Activated CD4-positive, alpha-beta memory T cell treated with anti-CD3 and anti-CD28 coated beads, Interleukin-2, amount 10 ng/mL, durations not matched to agents 7 days and 5 days (primary cell): ENCODE measurements around the gene KCNS1. TPM values are rescaled to one million over a fixed set of nuclear protein-coding genes. Genes with fewer than 3 reads are reported as not detected.

ENCODE experiments used
- CTCF ChIA-PET: fragments of 350-600 bp; sonication (Branson Sonifier 250); formaldehyde crosslinking; loops from one replicate; lab custom pipeline; 2021; ENCODE audit warnings: antibody characterized with exemption, inconsistent platforms; lab: Charles Lee
- POLR2A ChIA-PET: fragments of 350-600 bp; sonication (Branson Sonifier 250); formaldehyde crosslinking; loops from one replicate; lab custom pipeline; 2021; ENCODE audit warnings: antibody characterized with exemption; lab: Charles Lee
- DNase-seq: peaks from one replicate; pipeline ENCODE4 v3.0.0-alpha.2; 2020
- H3K27ac Mint-ChIP-seq: one replicate; pipeline ENCODE4 v1.8.0; 2021; ENCODE audit warnings: mild to moderate bottlenecking, mixed read lengths
- H3K27me3 Mint-ChIP-seq: one replicate; pipeline ENCODE4 v1.8.0; 2021; ENCODE audit warnings: mixed read lengths
- H3K36me3 Mint-ChIP-seq: one replicate; pipeline ENCODE4 v1.8.0; 2021; ENCODE audit warnings: low read depth, mixed read lengths
- H3K4me1 Mint-ChIP-seq: one replicate; pipeline ENCODE4 v1.8.0; 2021; ENCODE audit warnings: mixed read lengths
- H3K4me3 Mint-ChIP-seq: one replicate; pipeline ENCODE4 v1.8.0; 2021; ENCODE audit warnings: mild to moderate bottlenecking, mixed read lengths
- H3K9me3 Mint-ChIP-seq: one replicate; pipeline ENCODE4 v1.8.0; 2021; ENCODE audit warnings: mixed read lengths
- total RNA-seq, 2 experiments: library from RNA; stranded (reverse); gene quantifications; one replicate each; pipeline ENCODE4 v1.2.3, GENCODE V29; 2021

The KCNS1 gene
- total RNA-seq, 2 experiments from 2014 or later, result 0.13 TPM

DNA sequence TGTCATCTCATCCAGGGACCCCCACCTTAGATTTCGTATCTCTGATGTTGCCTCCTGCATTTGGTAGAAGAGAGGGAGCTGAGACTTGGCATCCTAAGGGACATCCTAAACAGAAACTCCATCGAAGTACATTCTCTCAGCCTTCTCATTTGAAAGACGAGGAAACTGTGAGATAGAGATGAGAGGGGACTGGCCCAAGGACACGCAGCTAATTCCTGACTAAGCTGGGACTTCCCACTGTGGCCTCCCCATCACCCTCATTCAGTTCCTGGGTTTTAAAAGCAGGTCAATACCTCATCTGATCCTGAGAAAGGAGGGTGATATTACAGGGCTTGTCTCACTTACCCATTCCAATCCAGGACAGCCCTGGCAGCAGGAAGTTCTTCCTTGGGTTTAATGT, 14.9 kb upstream of the KCNS1 start:
- H3K27ac Mint-ChIP-seq, result no peak overlapping the region
- DNase-seq, result no peak
- H3K4me3 Mint-ChIP-seq, result no peak overlapping the region
- ChIA-PET POLR2A (no interaction called here), CTCF (interaction anchor here (1.4 to 1.5 kb wide), 2 partner anchors 9 to 20 kb away, joined by 4 to 5 read pairs; no protein-coding TSS in a partner anchor)
- no peaks in the 10 kb centered on the region for H3K36me3 Mint-ChIP-seq
- H3K9me3 Mint-ChIP-seq, result no peaks in the 10 kb centered on the region
- H3K27me3 Mint-ChIP-seq, result peaks cover 26% of the 10 kb centered on the region
- H3K4me1 Mint-ChIP-seq, result peaks cover 4% of the 10 kb centered on the region

GRCh38 chr20:45115386-45115774, 14.5 kb upstream of the KCNS1 start:
- H3K4me3 Mint-ChIP-seq, result no peak overlapping the region
- CTCF ChIA-PET, result interaction anchor here (1.4 to 1.5 kb wide), 2 partner anchors 9 to 20 kb away, joined by 4 to 5 read pairs; no protein-coding TSS in a partner anchor
- H3K27ac Mint-ChIP-seq, result no peak overlapping the region
- POLR2A ChIA-PET, result no interaction called here
- no peak for DNase-seq
- H3K27me3 Mint-ChIP-seq, result peaks cover 26% of the 10 kb centered on the region
- H3K36me3 Mint-ChIP-seq, result no peaks in the 10 kb centered on the region
- H3K4me1 Mint-ChIP-seq, result peaks cover 4% of the 10 kb centered on the region
- no peaks in the 10 kb centered on the region for H3K9me3 Mint-ChIP-seq

- no peak for DNase-seq
- H3K4me3 Mint-ChIP-seq, result no peak within 1 kb of the TSS
These were observed 13.8 kb upstream of the KCNS1 start, which contains the start of gene WFDC5 for GRCh38 chr20:45114465-45115385. Gene WFDC5, minus strand, starts transcription at chr20:45115174. Its CDS starts 91 bp downstream, at chr20:45115083.

DNA sequence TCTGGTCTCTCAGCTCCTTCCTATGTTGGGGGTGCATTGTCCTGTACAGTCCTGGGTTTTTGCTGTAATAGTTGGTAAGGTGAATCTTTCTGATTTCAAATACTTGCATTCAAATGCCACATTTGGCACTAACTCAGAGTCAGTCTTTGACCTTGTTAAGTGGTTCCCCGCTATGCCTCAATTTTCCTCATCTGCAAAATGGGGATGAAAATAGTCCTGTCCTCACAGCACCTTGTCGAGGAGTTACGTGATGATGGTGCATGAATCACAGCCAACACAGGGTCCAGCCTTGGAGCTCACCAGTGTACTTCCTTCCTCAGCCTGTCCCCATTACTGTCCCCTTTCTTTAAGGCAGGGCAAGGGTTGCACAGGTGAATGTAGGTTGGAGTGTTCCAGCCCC, 12.9 kb upstream of the KCNS1 start:
- Mint-ChIP-seq H3K4me1 (peaks cover 4% of the 10 kb centered on the region), H3K9me3 (no peaks in the 10 kb centered on the region), H3K27ac (no peak overlapping the region), H3K4me3 (no peak overlapping the region), H3K36me3 (no peaks in the 10 kb centered on the region), H3K27me3 (peaks cover 18% of the 10 kb centered on the region)
- ChIA-PET POLR2A (interaction anchor here (1.0 kb wide), 1 partner anchor 17 kb away, joined by 3 read pairs; no protein-coding TSS in a partner anchor), CTCF (interaction anchor here (1.1 to 5.1 kb wide), 2 partner anchors 19 to 70 kb away, joined by 5 to 44 read pairs; no protein-coding TSS in a partner anchor)
- DNase-seq, result no peak

More at GRCh38 chr20:45114465-45115385, 13.8 kb upstream of the KCNS1 start, which contains the start of gene WFDC5:
- Mint-ChIP-seq H3K9me3 (no peaks in the 10 kb centered on the region), H3K36me3 (no peaks in the 10 kb centered on the region), H3K27me3 (peaks cover 23% of the 10 kb centered on the region), H3K4me1 (peaks cover 4% of the 10 kb centered on the region), H3K27ac (no peak within 1 kb of the TSS)
- ChIA-PET CTCF (interaction anchor here (1.4 to 1.5 kb wide), 2 partner anchors 8 to 19 kb away, joined by 4 to 5 read pairs; no protein-coding TSS in a partner anchor), POLR2A (no interaction called here)

DNA sequence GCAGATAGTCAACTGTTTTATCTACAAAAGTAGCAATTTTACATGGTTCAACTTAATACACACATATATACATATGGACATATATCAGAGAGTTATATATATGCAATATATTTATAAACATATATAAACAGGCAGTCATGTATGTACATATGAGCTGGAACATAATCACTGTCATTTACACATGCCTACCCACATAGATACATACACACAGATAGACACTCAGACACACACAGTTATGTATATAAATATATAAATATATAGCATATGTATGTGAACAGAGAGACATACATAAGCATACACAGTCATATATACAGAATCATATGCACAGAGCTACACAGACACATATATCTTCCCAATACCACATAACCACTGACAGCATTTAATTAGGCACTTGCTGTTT, 11.8 kb upstream of the KCNS1 start:
- Mint-ChIP-seq H3K36me3 (no peaks in the 10 kb centered on the region), H3K4me3 (no peak overlapping the region), H3K27me3 (peaks cover 13% of the 10 kb centered on the region), H3K9me3 (no peaks in the 10 kb centered on the region), H3K4me1 (peaks cover 4% of the 10 kb centered on the region), H3K27ac (no peak overlapping the region)
- ChIA-PET CTCF (interaction anchor here (1.0 to 5.1 kb wide), 9 partner anchors 9 to 69 kb away, joined by 3 to 44 read pairs (median 5); partner anchors contain the start of genes KCNS1 and WFDC12), POLR2A (interaction anchor here (0.9 to 1.0 kb wide), 2 partner anchors 16 to 181 kb away, joined by 3 read pairs; no protein-coding TSS in a partner anchor)
- DNase-seq, result no peak

GRCh38 chr20:45111799-45112471, 11.0 kb upstream of the KCNS1 start:
- no peak overlapping the region for H3K27ac Mint-ChIP-seq
- ChIA-PET CTCF (interaction anchor here (0.6 to 5.1 kb wide), 16 partner anchors 8 to 182 kb away, joined by 3 to 44 read pairs (median 4); partner anchors contain the start of genes KCNS1 and WFDC12), POLR2A (interaction anchor here (1.0 to 1.2 kb wide), 2 partner anchors 13 to 68 kb away, joined by 3 to 4 read pairs; no protein-coding TSS in a partner anchor)
- H3K4me3 Mint-ChIP-seq, result no peak overlapping the region
- H3K4me1 Mint-ChIP-seq, result peaks cover 4% of the 10 kb centered on the region
- DNase-seq, result no peak
- no peaks in the 10 kb centered on the region for H3K36me3 Mint-ChIP-seq
- no peaks in the 10 kb centered on the region for H3K9me3 Mint-ChIP-seq
- peaks cover 9% of the 10 kb centered on the region for H3K27me3 Mint-ChIP-seq

- H3K36me3 Mint-ChIP-seq, result no peaks in the 10 kb centered on the region
- no peak for DNase-seq
- H3K9me3 Mint-ChIP-seq, result no peaks in the 10 kb centered on the region
- peaks cover 4% of the 10 kb centered on the region for H3K4me1 Mint-ChIP-seq
- H3K27me3 Mint-ChIP-seq, result peaks cover 11% of the 10 kb centered on the region
- ChIA-PET POLR2A (interaction anchor here (1.0 to 1.2 kb wide), 2 partner anchors 12 to 67 kb away, joined by 3 to 4 read pairs; no protein-coding TSS in a partner anchor), CTCF (interaction anchor here (0.6 to 5.1 kb wide), 14 partner anchors 7 to 183 kb away, joined by 3 to 44 read pairs (median 4); partner anchors contain the start of gene WFDC12)
- H3K4me3 Mint-ChIP-seq, result no peak overlapping the region
- H3K27ac Mint-ChIP-seq, result no peak overlapping the region
These were observed 10.4 kb upstream of the KCNS1 start for GRCh38 chr20:45111285-45111684.

- POLR2A ChIA-PET, result no interaction called here
- no peaks in the 10 kb centered on the region for H3K9me3 Mint-ChIP-seq
- CTCF ChIA-PET, result interaction anchor here (1.1 to 5.1 kb wide), 3 partner anchors 10 to 99 kb away, joined by 3 to 44 read pairs (median 3); no protein-coding TSS in a partner anchor
- peaks cover 13% of the 10 kb centered on the region for H3K27me3 Mint-ChIP-seq
- no peak overlapping the region for H3K4me3 Mint-ChIP-seq
- no peaks in the 10 kb centered on the region for H3K36me3 Mint-ChIP-seq
- no peak overlapping the region for H3K27ac Mint-ChIP-seq
- DNase-seq, result no peak
- H3K4me1 Mint-ChIP-seq, result peaks cover 2% of the 10 kb centered on the region
These were observed 9.4 kb upstream of the KCNS1 start for GRCh38 chr20:45110301-45110700.

DNA sequence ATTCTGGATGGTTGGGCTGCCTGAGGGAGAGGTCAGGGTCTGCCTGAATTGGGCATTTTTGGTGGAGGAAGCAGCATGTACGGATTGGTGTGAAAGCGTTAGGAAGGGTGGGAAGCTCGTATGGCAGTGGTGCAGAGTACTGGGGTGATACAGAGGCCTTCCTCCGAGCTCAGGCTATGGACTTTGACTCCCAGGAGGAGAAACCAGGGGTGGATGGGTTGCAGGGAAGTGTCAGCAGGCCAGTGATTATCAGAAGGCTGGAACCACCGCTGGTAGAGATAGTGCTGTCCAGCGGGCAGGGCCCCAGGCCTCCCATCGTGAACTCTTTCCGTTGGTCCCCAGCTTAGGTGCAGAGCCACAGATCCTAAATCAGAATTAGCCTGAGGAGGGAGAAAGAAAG, 8.7 kb upstream of the KCNS1 start:
- no peaks in the 10 kb centered on the region for H3K36me3 Mint-ChIP-seq
- no peak for DNase-seq
- no peaks in the 10 kb centered on the region for H3K9me3 Mint-ChIP-seq
- no peak overlapping the region for H3K27ac Mint-ChIP-seq
- CTCF ChIA-PET, result interaction anchor here (1.0 to 5.1 kb wide), 3 partner anchors 10 to 15 kb away, joined by 3 to 44 read pairs (median 3); no protein-coding TSS in a partner anchor
- no peak overlapping the region for H3K4me3 Mint-ChIP-seq
- H3K27me3 Mint-ChIP-seq, result peaks cover 13% of the 10 kb centered on the region
- peaks cover 2% of the 10 kb centered on the region for H3K4me1 Mint-ChIP-seq
- POLR2A ChIA-PET, result no interaction called here

- no peak for DNase-seq
- H3K9me3 Mint-ChIP-seq, result no peaks in the 10 kb centered on the region
- H3K27ac Mint-ChIP-seq, result no peak overlapping the region
- H3K4me1 Mint-ChIP-seq, result peaks cover 2% of the 10 kb centered on the region
- no peak overlapping the region for H3K4me3 Mint-ChIP-seq
- no peaks in the 10 kb centered on the region for H3K36me3 Mint-ChIP-seq
- POLR2A ChIA-PET, result no interaction called here
- CTCF ChIA-PET, result interaction anchor here (5.1 kb wide), 1 partner anchor 9 kb away, joined by 31 read pairs; no protein-coding TSS in a partner anchor
- peaks cover 26% of the 10 kb centered on the region for H3K27me3 Mint-ChIP-seq
These were observed 4.4 kb upstream of the KCNS1 start for GRCh38 chr20:45105317-45105716.

DNA sequence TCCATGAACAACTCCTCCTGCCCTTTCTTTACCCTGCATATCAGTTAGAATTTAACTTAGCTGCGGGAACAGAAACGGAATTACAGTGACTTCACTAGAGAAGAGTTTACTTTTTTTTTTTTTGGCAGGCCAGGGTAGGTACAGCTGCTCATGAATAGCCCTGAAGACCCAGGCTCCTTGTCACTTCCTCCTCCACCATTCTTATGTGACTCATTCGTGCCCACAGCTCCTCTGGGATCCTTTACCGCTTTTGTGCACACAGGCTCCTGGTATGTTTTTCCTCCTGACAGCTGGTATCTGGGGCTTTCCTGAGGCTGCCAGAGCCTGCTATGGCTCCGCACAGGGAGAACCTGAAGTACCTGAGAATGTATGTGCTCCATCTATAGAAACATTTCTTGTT, 3.9 kb upstream of the KCNS1 start:
- Mint-ChIP-seq H3K36me3 (no peaks in the 10 kb centered on the region), H3K4me3 (no peak overlapping the region), H3K9me3 (no peaks in the 10 kb centered on the region), H3K4me1 (peaks cover 2% of the 10 kb centered on the region), H3K27ac (no peak overlapping the region), H3K27me3 (peaks cover 32% of the 10 kb centered on the region)
- DNase-seq, result no peak
- ChIA-PET POLR2A (no interaction called here), CTCF (interaction anchor here (1.1 to 5.1 kb wide), 2 partner anchors 8 to 189 kb away, joined by 3 to 31 read pairs; no protein-coding TSS in a partner anchor)

DNA sequence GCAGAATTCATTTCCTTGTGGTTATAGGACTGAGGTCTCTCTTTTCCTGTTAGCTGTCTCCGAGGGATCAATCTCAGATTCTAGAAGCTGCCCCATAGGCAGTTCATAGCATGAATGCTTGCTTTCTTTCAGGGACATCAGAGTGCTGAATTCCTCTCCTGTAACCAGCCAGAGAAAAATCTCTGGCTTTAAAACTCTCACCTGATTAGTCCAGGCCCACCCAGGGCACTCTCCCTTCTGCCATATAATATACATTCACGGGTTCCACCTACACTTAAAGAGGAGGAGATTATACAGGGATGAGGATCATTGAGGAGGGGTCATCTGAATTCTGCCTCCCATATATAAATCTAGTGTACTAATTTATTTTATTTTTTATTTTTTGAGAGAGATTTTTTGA, 2.1 kb upstream of the KCNS1 start:
- POLR2A ChIA-PET, result no interaction called here
- Mint-ChIP-seq H3K4me1 (peaks cover 6% of the 10 kb centered on the region), H3K27ac (no peak overlapping the region), H3K4me3 (no peak overlapping the region), H3K9me3 (no peaks in the 10 kb centered on the region), H3K36me3 (no peaks in the 10 kb centered on the region), H3K27me3 (peaks cover 45% of the 10 kb centered on the region)
- CTCF ChIA-PET, result interaction anchor here (0.8 to 5.1 kb wide), 4 partner anchors 7 to 191 kb away, joined by 3 to 31 read pairs (median 4); no protein-coding TSS in a partner anchor
- DNase-seq, result no peak
